OCI-LY3 (cell line): ENCODE results near the gene KIT.

Source experiments
- H2AFZ ChIP-seq: fragments of 200-600, 300-600 bp; shearing (Covaris generic); 2 replicates; pipeline ENCODE4 v1.6.0; 2014; ENCODE audit warnings: antibody characterized with exemption, low read depth, low read length
- H3K27ac ChIP-seq: fragments of 200-600, 300-600 bp; sonication (generic); 2 replicates; pipeline ENCODE4 v1.5.1; 2014; ENCODE audit warnings: mild to moderate bottlenecking, low read length, moderate library complexity, mixed read lengths
- H3K27me3 ChIP-seq: fragments of 200-600, 300-600 bp; sonication (generic); 2 replicates; pipeline ENCODE4 v1.6.1; 2014; ENCODE audit warnings: low read depth, low read length, mixed read lengths
- H3K36me3 ChIP-seq: fragments of 200-600, 300-600 bp; sonication (generic); replicated peaks from 2 replicates; pipeline ENCODE3; 2014; ENCODE audit warnings: low read depth, low read length, mixed read lengths
- H3K4me1 ChIP-seq: fragments of 300-600, 200-600 bp; sonication (generic); 2 replicates; pipeline ENCODE4 v1.6.1; 2014; ENCODE audit warnings: low read length, mixed read lengths
- H3K4me2 ChIP-seq: fragments of 200-600, 300-600 bp; sonication (generic); 2 replicates; pipeline ENCODE4 v1.6.1; 2014; ENCODE audit warnings: low read length, mixed read lengths
- H3K4me3 ChIP-seq: fragments of 300-600, 200-600 bp; sonication (generic); 2 replicates; pipeline ENCODE4 v1.5.1; 2014; ENCODE audit warnings: antibody characterized with exemption, mild to moderate bottlenecking, low read length, moderate library complexity
- H3K79me2 ChIP-seq: fragments of 300-600, 200-600 bp; shearing (Covaris generic); 2 replicates; pipeline ENCODE4 v1.6.1; 2014; ENCODE audit warnings: mild to moderate bottlenecking, low read length, mixed read lengths
- H3K9ac ChIP-seq: fragments of 300-600, 200-600 bp; shearing (Covaris generic); 2 replicates; pipeline ENCODE4 v1.6.0; 2014; ENCODE audit warnings: mild to moderate bottlenecking, low read length, moderate library complexity
- H3K9me3 ChIP-seq: fragments of 200-600, 300-600 bp; shearing (Covaris generic); 2 replicates; pipeline ENCODE4 v1.6.1; 2014; ENCODE audit warnings: low read length, mixed read lengths; ENCODE audit not compliant: insufficient read depth
- H4K20me1 ChIP-seq: fragments of 200-600, 300-600 bp; sonication (generic); 2 replicates; pipeline ENCODE4 v1.6.1; 2016; ENCODE audit warnings: low read length, mixed read lengths; ENCODE audit not compliant: insufficient read depth
- CTCF ChIP-seq: fragments of 200-600, 300-600 bp; sonication (generic); IDR thresholded peaks from 2 replicates; pipeline ENCODE4 v1.5.1; 2014; ENCODE audit warnings: antibody characterized with exemption, low read length, low read depth
- EZH2phosphoT487 ChIP-seq: fragments of 200-600 bp; shearing (Covaris generic); IDR thresholded peaks from 2 replicates; pipeline ENCODE4 v1.6.1; 2018; ENCODE audit warnings: antibody characterized with exemption, mixed run types, low read depth

The KIT gene

GRCh38 chr4:54645830-54646229, 11.9 kb upstream of the KIT start:
- no peaks in the 10 kb centered on the region for H3K79me2 ChIP-seq
- no peak overlapping the region for H3K4me3 ChIP-seq
- H3K36me3 ChIP-seq: no peaks in the 10 kb centered on the region
- no peak overlapping the region for H3K27ac ChIP-seq
- no peaks in the 10 kb centered on the region for H3K9me3 ChIP-seq
- H2AFZ ChIP-seq: no peak overlapping the region
- H3K4me1 ChIP-seq: no peaks in the 10 kb centered on the region
- H3K9ac ChIP-seq: no peak overlapping the region
- no peak overlapping the region for H3K4me2 ChIP-seq
- no peaks in the 10 kb centered on the region for H4K20me1 ChIP-seq
- no peaks in the 10 kb centered on the region for H3K27me3 ChIP-seq
- TF ChIP-seq EZH2phosphoT487 (no peak), CTCF (no peak)

- Histone ChIP-seq H3K4me3 (no peak overlapping the region), H3K9me3 (no peaks in the 10 kb centered on the region)
These were observed 10.7 kb upstream of the KIT start for GRCh38 chr4:54647070-54647469.

GRCh38 chr4:54651050-54651449, 6.7 kb upstream of the KIT start:
- Histone ChIP-seq H2AFZ (no peak overlapping the region), H3K79me2 (no peaks in the 10 kb centered on the region), H3K27ac (no peak overlapping the region), H3K9ac (no peak overlapping the region), H3K4me2 (no peak overlapping the region), H3K36me3 (no peaks in the 10 kb centered on the region), H3K27me3 (no peaks in the 10 kb centered on the region), H3K4me1 (no peaks in the 10 kb centered on the region), H4K20me1 (no peaks in the 10 kb centered on the region), H3K4me3 (no peak overlapping the region), H3K9me3 (no peaks in the 10 kb centered on the region)
- TF ChIP-seq EZH2phosphoT487: no peak
- TF ChIP-seq CTCF: no peak

More at GRCh38 chr4:54647070-54647469, 10.7 kb upstream of the KIT start:
- no peak overlapping the region for H3K9ac ChIP-seq
- H3K36me3 ChIP-seq: no peaks in the 10 kb centered on the region
- H3K79me2 ChIP-seq: no peaks in the 10 kb centered on the region
- H3K27me3 ChIP-seq: no peaks in the 10 kb centered on the region
- H3K4me2 ChIP-seq: no peak overlapping the region
- TF ChIP-seq CTCF (no peak), EZH2phosphoT487 (no peak)
- no peaks in the 10 kb centered on the region for H4K20me1 ChIP-seq
- no peak overlapping the region for H3K27ac ChIP-seq
- H3K4me1 ChIP-seq: no peaks in the 10 kb centered on the region
- no peak overlapping the region for H2AFZ ChIP-seq

GRCh38 chr4:54654753-54655152, 3.0 kb upstream of the KIT start:
- no peak for TF ChIP-seq EZH2phosphoT487
- no peak for TF ChIP-seq CTCF

More at GRCh38 chr4:54654753-54655152, 3.0 kb upstream of the KIT start:
- no peaks in the 10 kb centered on the region for H3K36me3 ChIP-seq
- no peak overlapping the region for H3K27ac ChIP-seq
- no peaks in the 10 kb centered on the region for H3K9me3 ChIP-seq
- H4K20me1 ChIP-seq: no peaks in the 10 kb centered on the region
- H3K4me1 ChIP-seq: no peaks in the 10 kb centered on the region
- no peak overlapping the region for H3K4me3 ChIP-seq
- H2AFZ ChIP-seq: no peak overlapping the region
- H3K79me2 ChIP-seq: no peaks in the 10 kb centered on the region
- no peaks in the 10 kb centered on the region for H3K27me3 ChIP-seq
- H3K4me2 ChIP-seq: no peak overlapping the region
- no peak overlapping the region for H3K9ac ChIP-seq
